AG20443 (cell line): Measurements from ENCODE around the gene DPH1.

Source experiments
- DNase-seq: peaks from one replicate; pipeline ENCODE4 v3.0.0; 2012; ENCODE audit warnings: low spot score, mixed read lengths

DPH1 gene

DNA sequence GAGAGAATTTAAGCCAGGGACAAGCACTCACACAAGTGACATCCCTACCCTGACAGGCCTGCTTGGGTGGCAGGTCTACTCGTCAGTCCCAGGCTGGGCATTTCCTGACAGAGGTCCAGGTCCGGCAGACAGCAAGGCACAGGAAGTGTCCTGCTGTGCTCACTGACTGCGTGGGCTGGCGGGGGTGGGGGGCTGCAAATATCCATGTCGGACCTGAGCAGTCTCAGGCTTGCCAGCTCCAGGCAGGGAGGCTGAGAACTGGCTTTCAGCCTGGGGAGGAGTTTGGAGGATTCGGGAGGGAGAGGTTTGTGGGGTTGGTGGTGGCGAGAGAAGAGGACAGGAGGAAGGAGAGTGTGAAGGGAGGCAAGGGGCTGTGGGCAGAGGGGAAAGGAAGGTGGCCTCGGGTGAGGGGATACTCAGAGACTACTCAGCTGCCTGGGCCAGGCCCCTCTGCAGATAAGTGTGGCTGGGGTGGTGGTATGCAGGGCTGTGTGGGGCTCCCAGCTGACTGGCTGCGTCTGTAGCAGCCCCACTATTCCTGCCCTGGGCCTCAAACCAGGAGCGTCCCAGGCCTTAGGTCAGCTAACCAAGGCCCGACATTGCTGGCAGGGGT is 32.7 kb downstream of the DPH1 start:
- no peak for DNase-seq

DNA sequence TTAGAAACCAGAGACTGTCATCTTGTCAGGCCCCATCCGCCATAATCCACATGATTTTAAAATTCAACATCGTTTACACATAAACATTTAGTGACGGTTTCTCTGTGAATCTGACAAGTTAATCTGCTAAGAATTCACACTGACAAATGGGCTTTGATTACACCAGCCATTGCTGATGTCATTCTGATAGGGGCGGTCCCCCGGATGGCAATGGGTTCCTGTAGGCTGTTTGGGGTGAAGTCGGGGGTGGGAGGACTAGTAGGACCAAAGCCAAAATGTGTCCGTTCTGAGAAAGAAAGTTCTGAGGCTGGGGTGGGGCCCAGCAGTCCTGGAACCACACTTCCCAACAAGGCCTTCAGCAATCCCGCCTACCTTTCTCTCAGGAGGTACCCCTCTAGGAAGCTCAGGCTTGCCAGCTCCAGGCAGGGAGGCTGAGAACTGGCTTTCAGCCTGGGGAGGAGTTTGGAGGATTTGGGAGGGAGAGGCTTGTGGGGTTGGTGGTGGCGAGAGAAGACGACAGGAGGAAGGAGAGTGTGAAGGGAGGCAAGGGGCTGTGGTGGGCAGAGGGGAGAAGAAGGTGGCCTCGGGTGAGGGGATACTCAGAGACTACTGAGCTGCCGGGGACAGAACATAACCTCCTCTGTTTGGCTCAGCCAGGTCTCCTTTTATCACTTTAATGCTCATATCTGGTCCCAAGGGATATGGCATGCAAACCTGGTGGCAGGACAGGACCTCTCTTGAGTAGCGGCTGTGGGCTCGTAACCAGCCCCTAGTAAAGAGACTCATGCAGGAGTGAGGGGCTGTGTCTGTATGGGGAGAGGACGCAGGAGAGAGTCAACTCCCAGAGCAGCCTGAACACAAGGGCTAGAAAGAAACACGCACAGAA is 33.6 kb downstream of the DPH1 start:
- DNase-seq: no peak

DNA sequence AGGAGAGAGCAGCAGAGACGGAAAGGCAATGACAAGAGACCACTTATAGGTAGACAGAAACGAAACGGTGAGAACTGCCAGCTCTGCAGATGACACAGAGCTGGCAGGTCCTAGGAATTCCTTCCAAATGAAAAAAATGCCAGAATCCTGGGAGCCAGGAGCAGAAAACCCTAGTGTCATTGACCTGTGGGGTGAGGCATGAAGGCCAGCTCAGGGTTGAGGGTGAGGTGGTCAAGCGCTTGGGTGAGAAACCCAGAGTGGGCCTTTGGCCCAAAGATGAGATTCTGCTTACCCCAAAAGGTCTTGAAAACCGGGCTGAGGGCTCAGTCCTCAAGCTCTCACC is 34.2 kb downstream of the DPH1 start:
- no peak for DNase-seq

DNA sequence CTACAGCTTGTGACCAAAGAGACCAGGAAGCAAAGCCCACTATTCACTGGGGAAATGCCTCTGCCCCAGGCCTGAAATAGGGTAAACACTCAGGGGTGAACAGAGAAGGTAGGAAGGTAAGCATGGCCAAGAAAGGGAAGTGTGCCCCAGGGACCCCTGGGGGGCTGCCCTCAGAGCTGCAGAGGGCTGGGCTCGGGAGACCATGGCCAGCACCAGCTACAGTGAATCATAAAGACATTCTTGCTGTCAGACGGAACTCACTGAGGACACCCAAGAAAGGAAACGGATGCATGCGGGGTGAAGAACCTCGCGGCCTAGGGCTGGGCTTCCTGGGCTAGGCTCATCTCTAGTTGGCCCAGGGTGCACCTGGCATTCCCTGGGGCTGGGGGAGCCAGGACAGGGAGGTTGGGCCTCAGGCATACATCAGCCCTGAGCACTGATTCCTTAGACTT is 34.6 kb downstream of the DPH1 start:
- DNase-seq: no peak

DNA sequence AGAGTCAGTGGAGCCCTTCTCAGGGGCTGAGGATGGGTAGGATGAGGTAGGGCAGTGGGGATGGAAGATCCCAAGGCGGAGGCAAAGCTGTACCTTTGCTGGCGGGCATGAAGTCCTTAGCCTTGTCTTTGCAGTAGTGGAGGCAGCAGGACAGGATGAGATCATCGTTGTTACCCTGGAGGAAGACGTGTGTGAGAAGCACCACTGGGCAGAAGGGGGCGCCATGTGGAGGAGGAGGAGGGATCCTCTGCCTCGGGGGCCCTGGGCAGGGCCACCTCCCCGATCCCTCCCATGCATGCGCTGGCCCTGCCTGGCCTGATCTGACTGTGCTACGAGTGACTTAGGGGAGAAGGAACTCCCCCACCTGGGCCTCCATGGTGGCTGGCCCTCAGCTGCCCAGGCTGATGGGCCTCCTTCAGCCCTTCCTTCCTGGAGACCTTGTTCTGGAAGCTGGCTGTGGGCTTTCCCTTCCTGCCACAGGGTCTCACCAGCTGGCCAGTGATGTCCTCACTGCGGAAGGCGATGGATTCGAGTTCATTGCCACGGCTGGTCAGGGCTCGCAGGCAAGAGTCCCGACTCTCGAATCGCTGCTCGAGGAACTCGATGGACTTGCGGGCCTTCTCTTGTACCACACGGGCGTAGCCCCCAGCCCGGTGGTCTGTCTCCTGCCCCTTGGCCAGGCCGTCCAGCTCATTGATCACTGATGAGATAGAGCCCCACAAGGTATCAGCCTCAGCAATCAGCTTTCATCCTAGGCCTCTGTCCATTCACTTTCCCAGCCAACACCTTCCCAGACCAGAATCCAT is 35.2 kb downstream of the DPH1 start:
- peak; percentile 71 for DNase-seq

DNA sequence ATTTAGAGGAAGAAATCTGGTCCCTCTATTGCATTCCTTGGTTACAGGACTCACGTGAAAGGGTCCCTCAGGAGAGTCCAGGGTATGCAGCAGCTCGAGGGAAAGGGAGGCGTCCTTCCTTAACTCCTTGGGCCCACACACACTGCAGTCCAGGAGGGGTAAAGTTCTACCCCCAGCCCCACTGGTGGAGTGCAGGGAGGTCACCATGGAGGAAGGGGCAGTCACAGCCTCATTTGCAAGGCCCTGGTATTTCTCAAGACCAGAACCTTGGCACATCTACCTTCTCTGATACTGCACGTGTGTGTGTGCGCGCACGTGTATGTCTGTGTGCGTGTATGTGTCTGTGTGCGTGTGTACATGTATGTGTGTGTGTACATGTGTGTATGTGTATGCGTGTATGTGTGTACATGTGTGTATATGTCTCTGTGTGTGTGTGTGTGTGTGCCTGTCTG is 36.0 kb downstream of the DPH1 start:
- DNase-seq: no peak

DNA sequence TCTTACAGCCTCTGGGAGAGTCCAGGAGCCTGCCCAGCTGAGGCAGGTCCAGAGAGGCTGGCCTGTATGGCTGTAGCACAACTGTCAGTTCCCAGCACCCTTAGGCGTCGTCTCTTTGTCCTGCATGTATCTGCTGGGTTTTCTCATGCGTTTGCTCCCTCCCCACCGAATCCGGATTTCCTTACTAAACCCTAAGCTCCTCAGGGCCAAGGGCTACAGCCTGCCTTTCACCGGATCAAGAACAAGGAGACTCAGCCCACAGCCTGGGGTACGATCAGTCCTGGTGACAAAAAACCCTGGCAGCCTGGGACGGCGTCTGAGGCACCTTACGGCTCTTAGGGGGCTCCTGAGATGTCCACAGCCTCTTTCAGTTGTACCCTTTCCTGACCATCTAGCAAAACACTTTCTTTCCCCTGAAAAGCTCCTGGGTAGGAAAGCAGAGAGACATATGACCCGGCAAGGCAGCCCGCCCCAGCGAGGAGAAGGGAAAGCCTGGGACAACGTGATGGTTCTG is 37.2 kb downstream of the DPH1 start:
- DNase-seq: no peak

DNA sequence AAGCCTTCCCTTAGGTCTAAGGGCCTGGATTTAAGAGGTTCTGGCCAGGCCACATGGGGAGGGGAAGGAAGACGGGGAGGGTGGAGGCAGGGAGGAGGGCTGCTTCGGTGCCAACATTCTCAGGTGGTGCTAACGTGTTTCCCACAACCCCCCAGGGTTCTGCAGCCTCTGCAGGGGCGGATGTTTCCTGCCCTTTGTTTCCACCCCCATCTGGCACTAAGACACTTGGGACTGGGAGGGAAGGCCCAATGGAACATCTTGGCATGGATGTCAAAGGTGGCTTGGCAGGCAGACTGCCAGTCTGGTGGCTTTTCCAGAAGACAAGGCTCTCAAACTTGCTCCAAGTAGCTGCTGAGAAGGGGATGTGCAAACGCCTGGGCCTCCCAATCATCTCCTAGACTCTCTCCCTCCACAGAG is 37.7 kb downstream of the DPH1 start:
- no peak for DNase-seq

DNA sequence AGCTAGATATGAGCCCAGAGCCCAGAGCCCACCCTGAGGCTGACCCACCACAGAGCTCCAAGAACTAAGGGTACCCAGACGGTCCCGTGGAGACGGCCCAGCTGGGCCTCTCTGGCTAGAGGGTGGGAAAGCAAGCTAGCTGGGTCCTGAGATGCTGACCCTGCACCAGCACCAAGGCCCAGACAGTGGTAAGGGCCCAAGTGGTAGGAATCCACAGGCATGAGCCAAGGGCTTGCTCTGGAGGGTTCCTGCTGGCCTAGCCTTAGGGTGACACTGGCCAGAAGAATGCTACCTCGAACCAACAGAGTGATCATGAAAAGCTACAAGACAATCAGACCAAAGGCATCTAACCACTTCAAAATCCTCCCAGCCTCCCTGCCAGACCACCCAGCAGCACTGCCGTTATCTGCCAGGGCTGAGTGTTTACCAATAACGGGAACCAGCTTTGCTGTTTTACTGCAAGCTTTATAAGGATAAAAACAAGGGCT is 38.1 kb downstream of the DPH1 start:
- peak; percentile 79 for DNase-seq

DNA sequence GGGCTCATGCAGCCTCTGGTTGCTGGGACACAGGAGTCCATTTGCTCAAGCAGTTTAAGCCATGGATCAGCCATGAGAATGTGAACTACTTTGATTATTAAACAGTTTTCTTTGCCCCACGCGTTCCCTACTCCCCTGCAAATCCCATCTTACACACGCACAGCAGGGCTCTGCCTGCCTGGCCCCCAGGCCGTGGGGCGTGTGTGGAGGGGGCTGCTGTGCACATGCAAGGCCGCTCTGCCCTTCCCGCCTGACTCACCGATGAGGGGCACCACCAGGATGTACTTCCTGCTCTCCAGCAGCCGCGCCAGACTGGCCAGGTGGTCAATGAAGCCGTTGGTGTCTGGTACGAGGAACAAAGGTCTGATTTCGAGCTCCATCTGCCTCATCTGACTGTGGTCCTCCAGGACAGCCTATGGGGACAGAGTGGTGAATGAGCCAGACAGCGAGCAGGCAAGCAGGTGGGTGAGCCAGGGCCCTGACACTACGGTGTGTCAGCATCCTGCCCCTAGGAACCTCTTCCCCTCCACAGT is 38.6 kb downstream of the DPH1 start:
- DNase-seq: no peak

DNA sequence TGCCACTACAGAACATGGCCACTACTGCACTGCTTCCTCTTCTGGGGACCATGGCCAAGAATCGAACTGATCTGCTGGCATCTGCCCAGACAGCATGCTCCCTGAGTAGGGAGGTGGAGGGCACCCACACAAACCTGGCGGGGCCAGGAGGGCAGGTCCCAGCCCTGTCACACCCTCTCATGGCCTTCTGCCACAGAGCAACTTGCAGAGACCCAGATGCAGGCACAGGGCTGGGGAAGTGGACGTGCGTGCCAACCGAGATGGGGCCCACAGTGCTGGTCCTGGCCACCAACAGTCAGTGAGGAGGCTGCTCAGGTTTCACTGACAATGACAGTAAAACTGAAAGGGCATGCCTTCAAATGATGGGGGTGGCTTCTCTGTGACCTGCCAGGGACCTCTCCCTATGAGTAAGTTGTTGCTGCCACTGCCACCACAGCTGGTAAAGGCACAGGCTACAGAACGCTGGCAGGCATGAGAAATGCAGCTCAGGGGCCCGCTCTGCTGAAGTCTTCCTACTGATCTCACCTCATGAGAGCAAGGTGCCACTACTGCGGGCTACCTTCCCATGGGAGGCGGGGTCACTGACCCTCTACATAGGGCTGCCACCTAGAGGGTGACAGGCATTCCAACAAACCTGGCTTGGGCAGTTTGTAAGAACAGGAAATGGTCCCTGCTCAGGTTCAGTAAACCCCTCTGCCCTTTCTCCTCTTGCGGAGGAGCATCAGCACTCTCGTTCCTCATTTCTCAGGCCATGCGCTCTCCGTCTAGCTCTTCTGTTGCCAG is 40.5 kb downstream of the DPH1 start:
- no peak for DNase-seq

DNA sequence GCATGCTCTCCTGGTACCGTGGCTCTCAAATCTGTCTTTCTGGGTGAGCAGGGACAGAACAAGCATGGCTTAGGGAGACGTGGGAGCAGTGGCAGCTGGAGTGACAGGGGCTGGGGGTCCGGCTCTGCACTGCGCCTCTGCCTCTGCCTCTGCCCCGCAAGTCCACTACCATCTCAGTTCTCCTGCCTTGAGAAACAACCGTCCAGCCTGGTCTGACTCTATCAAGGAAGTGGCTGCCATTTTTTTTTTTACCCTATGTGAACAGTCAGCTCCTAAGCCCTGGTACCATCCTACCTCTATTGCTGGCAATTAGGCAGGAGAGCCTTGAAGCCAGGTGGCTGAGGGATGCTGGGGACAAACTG is 41.1 kb downstream of the DPH1 start:
- DNase-seq: no peak

DNA sequence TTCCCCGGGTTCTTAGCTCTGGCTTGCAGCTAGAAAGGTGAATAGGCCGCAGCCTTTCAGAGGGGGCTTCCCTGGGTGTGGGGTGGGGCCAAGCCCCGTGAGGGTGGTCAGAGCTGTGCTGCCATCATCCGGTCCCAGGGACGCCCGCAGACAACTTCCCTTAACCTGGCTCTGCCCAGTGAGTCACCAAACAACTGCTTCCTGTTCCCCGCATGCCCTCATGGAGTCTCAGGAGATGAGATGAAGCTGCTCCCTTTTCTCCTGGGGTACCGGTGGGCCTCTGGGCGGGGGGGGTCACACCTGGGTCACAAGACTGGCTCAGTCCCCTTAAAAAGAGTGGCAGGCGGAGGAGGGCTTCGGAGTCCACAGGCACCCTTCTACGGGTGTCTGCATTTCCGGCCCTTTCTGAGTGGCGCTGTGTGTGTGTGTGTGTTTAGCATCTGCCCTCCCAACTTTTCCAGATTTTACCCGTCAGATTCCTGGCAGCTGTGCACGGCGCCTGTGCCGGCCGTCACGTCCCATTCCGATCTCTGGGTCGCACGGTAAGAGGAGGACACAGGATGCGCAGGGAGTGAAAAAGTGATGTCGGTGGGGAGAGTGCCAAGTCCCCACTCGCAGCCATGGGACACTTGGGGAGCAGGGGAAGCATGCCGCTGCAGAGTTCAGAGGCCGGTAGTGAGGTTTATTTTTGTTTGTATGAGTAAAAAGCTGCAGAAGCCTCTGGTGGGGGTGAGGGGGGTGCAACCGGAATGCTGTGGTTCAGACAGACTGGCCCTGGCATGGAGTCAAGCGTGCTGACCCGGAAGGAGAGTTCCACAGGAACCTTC is 41.7 kb downstream of the DPH1 start:
- no peak for DNase-seq

DNA sequence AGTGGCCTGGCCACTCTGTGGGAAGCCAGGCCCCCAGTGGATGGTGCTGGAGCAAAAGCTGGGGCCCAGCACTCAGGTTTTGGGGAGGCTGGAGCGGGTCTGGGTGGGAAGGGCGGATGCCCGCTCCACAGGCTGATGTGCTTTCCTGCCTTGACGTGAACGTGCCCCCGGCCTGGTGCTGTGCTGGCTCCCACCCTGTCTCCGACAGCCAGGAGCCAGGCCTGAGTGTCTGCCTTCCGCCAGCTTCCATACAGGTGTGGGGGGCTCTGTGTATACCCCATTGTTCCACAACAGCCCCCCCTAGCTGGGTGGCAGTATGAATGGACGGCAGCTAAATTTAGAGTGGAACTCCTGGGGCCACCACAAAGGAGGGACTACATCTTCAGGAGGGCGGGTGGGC is 45.0 kb downstream of the DPH1 start:
- DNase-seq: no peak

DNA sequence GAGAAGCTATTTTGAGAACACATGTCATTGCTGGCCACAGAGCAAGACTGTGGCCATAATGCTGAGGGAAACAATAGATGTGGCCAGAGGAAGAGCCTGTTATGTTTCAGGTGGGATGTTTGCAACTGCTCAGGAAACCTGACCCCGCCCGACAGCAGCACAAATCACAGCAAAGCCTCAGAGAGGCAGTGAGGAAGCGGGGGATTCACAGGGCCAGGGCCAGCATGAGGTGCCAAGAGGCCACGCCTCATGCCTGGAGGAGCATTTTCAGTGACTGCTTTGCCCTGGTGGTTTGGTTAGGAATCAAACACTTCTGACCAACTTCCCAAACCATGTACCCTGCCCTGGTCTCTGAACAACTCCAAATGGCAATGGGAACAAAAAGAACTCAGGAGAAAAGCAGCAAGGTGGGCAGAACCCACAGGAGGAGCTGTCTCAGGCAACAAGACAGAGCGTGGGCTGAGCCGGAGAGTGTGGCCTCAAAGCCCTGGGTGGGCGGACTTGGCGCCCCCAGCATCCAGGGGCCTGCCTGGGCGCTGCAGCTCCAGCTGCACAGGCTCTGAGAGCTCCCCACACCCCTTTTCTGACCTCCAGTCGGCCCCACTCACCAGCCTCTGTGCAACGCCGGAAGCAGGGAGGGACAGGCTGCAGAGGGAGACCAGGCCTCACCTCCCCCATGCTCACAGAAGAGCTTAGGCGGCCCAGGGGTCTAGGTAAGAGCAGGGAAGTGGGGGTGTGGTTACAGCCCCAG is 45.6 kb downstream of the DPH1 start:
- DNase-seq: peak; percentile 53

DNA sequence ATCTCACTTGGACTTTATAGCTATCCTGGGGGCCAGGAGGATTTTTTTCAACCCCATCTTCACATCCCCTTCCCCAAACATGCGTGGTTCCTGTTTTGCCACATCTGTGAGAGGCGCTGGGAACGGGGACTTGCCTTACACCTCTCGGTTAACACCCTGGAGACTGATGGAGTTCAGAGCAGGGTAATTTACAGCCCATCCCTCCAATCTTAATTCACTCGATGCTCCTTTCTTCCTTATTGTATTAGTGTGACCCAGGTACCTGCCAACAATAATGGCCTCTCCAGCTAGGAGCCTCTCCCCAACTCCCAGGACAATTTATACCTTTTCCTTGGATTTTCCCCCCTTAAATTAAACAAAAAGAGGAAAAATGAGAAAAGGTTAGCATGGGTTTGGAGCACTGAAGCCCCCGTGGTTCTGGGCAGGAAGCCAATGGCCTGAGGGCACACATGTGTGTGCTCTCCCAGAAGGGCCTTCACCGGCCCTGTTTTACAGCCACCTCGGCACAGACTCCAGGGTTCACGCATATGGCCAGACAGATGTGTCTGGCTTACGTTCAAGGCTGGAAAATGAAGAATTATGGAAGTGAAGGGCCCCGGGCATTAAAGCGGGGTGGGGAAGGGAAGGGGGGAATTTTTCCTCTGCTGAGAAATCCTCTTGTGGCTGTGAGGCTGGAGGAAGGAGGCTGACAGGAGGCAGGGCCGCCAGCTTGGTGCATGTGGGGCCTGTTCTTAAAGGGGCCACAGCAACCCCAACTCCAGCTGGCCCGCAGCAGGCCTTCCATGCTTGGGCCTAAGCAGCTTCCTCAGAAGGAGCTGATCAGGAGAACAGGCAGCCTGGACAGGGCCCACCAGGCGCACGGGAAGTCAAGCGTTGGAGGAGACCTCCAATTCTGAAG is 46.4 kb downstream of the DPH1 start:
- no peak for DNase-seq

DNA sequence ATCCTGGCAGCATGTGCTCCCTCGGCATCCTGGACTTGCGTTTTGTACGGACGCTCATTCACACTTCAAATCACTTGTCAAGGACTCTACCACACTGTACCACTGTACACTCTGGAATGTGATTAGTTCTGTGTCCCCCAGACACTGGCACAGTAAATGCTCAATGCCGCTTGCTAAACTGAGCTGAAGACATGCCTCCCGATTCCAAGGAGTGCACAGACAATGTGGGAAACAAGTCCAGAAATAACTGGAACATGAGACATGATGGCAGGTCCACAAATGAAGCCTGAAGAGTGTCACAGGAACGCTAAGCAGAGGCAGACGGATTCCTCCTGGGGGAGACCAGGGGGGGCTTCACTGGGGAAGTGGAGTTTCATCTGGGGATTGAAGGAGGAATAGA is 47.1 kb downstream of the DPH1 start:
- DNase-seq: no peak

DNA sequence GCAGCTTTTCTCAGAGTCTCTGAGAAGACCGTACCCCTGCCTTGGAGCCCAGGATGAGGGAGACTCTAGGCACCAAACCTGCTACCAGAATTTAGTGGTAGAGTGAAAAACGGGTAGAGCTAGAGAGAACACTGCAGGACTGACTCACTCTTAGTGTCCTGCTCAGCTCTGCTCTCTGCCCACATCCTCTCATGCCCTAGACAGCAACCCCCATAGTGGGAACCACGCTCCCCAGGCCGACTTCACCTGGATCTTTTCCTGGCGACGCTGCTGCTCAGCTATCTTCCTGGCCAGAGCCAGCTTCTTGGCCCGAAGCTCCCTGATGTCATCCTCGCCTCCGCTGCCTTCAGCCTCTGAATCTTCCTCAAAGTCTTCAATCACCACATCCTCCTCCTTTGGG is 51.6 kb downstream of the DPH1 start:
- peak; percentile 47 for DNase-seq
